ENCODE data around the gene ATP6V1G2.
A peak's percentile ranks its signal among the peaks of the same experiment; 100 is the strongest.
"Not testable (repeated sequence)": the region's sequence is repeated elsewhere in the genome, so short reads cannot be mapped to it uniquely, and the experiment has no call there.

The ATP6V1G2 gene

DNA sequence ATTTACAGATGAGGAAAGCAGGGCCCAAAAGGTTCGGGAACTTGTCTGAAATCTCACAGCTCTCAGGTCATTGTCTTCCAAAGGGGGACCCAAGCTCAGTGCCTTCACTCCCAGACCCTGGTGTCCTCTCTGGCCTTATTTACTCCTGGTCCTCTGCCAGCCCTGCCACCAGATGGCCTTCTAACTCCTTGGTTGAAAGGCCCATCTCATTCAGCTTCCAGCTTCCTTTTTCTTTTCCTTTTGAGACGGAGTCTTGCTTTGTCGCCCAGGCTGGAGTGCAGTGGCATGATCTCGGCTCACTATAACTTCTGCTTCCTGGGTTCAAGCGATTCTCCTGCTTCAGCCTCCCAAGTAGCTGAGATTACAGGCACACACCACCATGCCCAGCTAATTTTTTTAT is 5.0 kb upstream of the ATP6V1G2 start:
- not testable (repeated sequence) for H3K27me3 ChIP-seq (ENCODE audit: insufficient read depth, poor library complexity, severe bottlenecking); H3K4me3 ChIP-seq (replicated peaks; ENCODE audit: insufficient read depth, low read length)
- DNase-seq (ENCODE audit: low read depth in 1 of 2, low spot score in 1 of 2), result peak; percentile 72 to 92
- peak overlapping the region; percentile 12 for H3K27ac ChIP-seq (replicated peaks)
- peak; percentile 55 for TF ChIP-seq CTCF (IDR thresholded peaks at IDR 0.05; ENCODE audit: insufficient read depth, low read length)
- peak; percentile 20; the same call in 1 of the 2 replicates for TF ChIP-seq SPI1 (IDR thresholded peaks at IDR 0.05; ENCODE audit: borderline replicate concordance, low read depth)

GRCh38 chr6:31548544-31548873 is 2.1 kb upstream of the ATP6V1G2 start:
- DNase-seq (ENCODE audit: low read depth in 1 of 2, low spot score in 1 of 2), result no peak
- peak overlapping the region; percentile 51 for H3K27ac ChIP-seq (replicated peaks)
- no peak overlapping the region; the same call in 1 of the 2 replicates for H3K4me3 ChIP-seq (replicated peaks; ENCODE audit: insufficient read depth, low read length)
- H3K27me3 ChIP-seq (ENCODE audit: insufficient read depth, poor library complexity, severe bottlenecking), result no peaks in the 10 kb centered on the region
- TF ChIP-seq CTCF (IDR thresholded peaks at IDR 0.05; ENCODE audit: insufficient read depth, low read length) (no peak), POLR2AphosphoS5 (IDR thresholded peaks at IDR 0.05; ENCODE audit: low read depth) (no peak), SPI1 (IDR thresholded peaks at IDR 0.05; ENCODE audit: borderline replicate concordance, low read depth) (no peak), GABPA (IDR thresholded peaks at IDR 0.05; ENCODE audit: low read depth) (no peak)
- TF ChIP-seq, protein P1, sequence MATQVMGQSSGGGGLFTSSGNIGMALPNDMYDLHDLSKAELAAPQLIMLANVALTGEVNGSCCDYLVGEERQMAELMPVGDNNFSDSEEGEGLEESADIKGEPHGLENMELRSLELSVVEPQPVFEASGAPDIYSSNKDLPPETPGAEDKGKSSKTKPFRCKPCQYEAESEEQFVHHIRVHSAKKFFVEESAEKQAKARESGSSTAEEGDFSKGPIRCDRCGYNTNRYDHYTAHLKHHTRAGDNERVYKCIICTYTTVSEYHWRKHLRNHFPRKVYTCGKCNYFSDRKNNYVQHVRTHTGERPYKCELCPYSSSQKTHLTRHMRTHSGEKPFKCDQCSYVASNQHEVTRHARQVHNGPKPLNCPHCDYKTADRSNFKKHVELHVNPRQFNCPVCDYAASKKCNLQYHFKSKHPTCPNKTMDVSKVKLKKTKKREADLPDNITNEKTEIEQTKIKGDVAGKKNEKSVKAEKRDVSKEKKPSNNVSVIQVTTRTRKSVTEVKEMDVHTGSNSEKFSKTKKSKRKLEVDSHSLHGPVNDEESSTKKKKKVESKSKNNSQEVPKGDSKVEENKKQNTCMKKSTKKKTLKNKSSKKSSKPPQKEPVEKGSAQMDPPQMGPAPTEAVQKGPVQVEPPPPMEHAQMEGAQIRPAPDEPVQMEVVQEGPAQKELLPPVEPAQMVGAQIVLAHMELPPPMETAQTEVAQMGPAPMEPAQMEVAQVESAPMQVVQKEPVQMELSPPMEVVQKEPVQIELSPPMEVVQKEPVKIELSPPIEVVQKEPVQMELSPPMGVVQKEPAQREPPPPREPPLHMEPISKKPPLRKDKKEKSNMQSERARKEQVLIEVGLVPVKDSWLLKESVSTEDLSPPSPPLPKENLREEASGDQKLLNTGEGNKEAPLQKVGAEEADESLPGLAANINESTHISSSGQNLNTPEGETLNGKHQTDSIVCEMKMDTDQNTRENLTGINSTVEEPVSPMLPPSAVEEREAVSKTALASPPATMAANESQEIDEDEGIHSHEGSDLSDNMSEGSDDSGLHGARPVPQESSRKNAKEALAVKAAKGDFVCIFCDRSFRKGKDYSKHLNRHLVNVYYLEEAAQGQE (IDR thresholded peaks at IDR 0.05; ENCODE audit: insufficient replicate concordance, low read depth), result no peak

DNA sequence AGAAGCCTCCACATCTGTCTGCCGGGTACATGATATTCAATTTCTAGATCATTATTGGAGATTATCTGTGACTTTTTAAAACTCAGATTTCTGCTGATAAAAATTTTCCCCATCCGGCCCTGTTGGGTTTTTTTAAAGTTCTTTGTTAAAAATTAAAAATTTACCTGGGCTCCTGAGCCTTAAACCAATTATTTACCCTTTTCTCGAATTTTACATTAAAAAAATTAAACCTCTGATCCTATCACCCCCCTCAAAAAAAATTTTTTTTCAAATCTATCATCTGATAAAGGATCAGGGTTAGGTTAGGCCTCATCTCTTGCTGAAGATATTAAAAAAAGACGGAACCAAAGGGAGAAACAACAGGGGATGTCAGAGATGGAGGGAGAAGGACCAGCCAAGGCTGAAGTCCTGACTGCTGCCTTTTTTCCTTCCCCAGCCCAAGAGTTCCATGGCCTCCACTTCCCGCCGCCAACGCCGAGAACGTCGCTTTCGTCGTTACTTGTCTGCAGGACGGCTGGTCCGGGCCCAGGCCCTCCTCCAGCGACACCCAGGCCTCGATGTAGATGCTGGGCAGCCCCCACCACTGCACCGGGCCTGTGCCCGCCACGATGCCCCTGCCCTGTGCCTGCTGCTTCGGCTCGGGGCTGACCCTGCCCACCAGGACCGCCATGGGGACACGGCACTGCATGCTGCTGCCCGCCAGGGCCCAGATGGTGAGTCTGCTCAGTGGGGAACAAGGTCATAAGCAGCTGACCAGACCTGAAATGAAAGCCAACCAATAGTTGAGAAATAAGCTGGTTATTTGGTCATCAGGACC is 1.5 kb upstream of the ATP6V1G2 start:
- peak overlapping the region; percentile 27 for H3K4me3 ChIP-seq (replicated peaks; ENCODE audit: insufficient read depth, low read length)

More for the DNA sequence above, 1.5 kb upstream of the ATP6V1G2 start:
- no peaks in the 10 kb centered on the region for H3K27me3 ChIP-seq (ENCODE audit: insufficient read depth, poor library complexity, severe bottlenecking)
- peak overlapping the region; percentile 51 for H3K27ac ChIP-seq (replicated peaks)
- DNase-seq (ENCODE audit: low read depth in 1 of 2, low spot score in 1 of 2), result no peak
- TF ChIP-seq CTCF (IDR thresholded peaks at IDR 0.05; ENCODE audit: insufficient read depth, low read length) (no peak), SPI1 (IDR thresholded peaks at IDR 0.05; ENCODE audit: borderline replicate concordance, low read depth) (no peak), POLR2AphosphoS5 (IDR thresholded peaks at IDR 0.05; ENCODE audit: low read depth) (no peak), GABPA (IDR thresholded peaks at IDR 0.05; ENCODE audit: low read depth) (no peak)
- TF ChIP-seq, protein P1 (IDR thresholded peaks at IDR 0.05; ENCODE audit: insufficient replicate concordance, low read depth), result no peak
